Loucy (cell line): ENCODE results near the gene GRHL3.
A peak's percentile ranks its signal among the peaks of the same experiment; 100 is the strongest.

Source experiments
- H2AFZ ChIP-seq: fragments of 200-600 bp; sonication (generic); 2 replicates; pipeline ENCODE4 v1.6.0; 2016; ENCODE audit warnings: antibody characterized with exemption, mild to moderate bottlenecking, low read length, moderate library complexity
- H3F3A ChIP-seq: fragments of 200-600 bp; 2 replicates; pipeline ENCODE4 v1.6.0; 2016; ENCODE audit warnings: antibody characterized with exemption, low read depth, mild to moderate bottlenecking
- H3K27me3 ChIP-seq: fragments of 200-600 bp; sonication (generic); 2 replicates; pipeline ENCODE4 v1.6.1; 2014; ENCODE audit warnings: low read length, mild to moderate bottlenecking; ENCODE audit not compliant: insufficient read depth, poor library complexity, severe bottlenecking
- H3K36me3 ChIP-seq: fragments of 200-600 bp; sonication (generic); 2 replicates; pipeline ENCODE4 v1.6.1; 2016; ENCODE audit warnings: low read length; ENCODE audit not compliant: insufficient read depth
- H3K4me1 ChIP-seq: fragments of 200-600 bp; sonication (generic); 2 replicates; pipeline ENCODE4 v1.5.1; 2014; ENCODE audit warnings: low read length, mild to moderate bottlenecking; ENCODE audit not compliant: insufficient read depth, poor library complexity, severe bottlenecking
- H3K4me2 ChIP-seq: fragments of 200-600 bp; sonication (generic); 2 replicates; pipeline ENCODE4 v1.6.0; 2014; ENCODE audit warnings: antibody characterized with exemption, low read length, low read depth, mild to moderate bottlenecking; ENCODE audit not compliant: poor library complexity, severe bottlenecking
- H3K4me3 ChIP-seq: fragments of 200-600 bp; sonication (generic); 2 replicates; pipeline ENCODE4 v1.5.1; 2014; ENCODE audit warnings: low read length, mild to moderate bottlenecking, mixed read lengths; ENCODE audit not compliant: poor library complexity, severe bottlenecking
- H3K79me2 ChIP-seq: fragments of 200-600 bp; sonication (generic); 2 replicates; pipeline ENCODE4 v1.6.1; 2014; ENCODE audit warnings: low read length; ENCODE audit not compliant: insufficient read depth
- H3K9ac ChIP-seq: fragments of 200-600 bp; sonication (generic); 2 replicates; pipeline ENCODE4 v1.6.0; 2014; ENCODE audit warnings: mild to moderate bottlenecking, low read depth, low read length, moderate library complexity; ENCODE audit not compliant: poor library complexity, severe bottlenecking
- H3K9me2 ChIP-seq: fragments of 200-600 bp; sonication (generic); replicated peaks from 2 replicates; pipeline ENCODE4 v1.6.1; 2016; ENCODE audit warnings: low read depth, low read length, mixed read lengths
- H3K9me3 ChIP-seq: fragments of 200-600 bp; sonication (generic); 2 replicates; pipeline ENCODE4 v1.6.1; 2014; ENCODE audit warnings: mild to moderate bottlenecking, antibody characterized with exemption, low read length, low read depth; ENCODE audit not compliant: insufficient read depth
- H4K20me1 ChIP-seq: fragments of 200-600 bp; sonication (generic); 2 replicates; pipeline ENCODE4 v1.6.0; 2014; ENCODE audit warnings: antibody characterized with exemption, low read length, mild to moderate bottlenecking; ENCODE audit not compliant: insufficient read depth, poor library complexity, severe bottlenecking
- CTCF ChIP-seq: fragments of 200-600 bp; sonication (generic); conservative IDR thresholded peaks from 2 replicates; pipeline ENCODE4 v1.5.1; 2014; ENCODE audit warnings: mild to moderate bottlenecking, antibody characterized with exemption, low read length
- EZH2phosphoT487 ChIP-seq: fragments of 200-600 bp; IDR thresholded peaks from 2 replicates; pipeline ENCODE4 v1.6.1; 2018; ENCODE audit warnings: antibody characterized with exemption, mild to moderate bottlenecking, moderate library complexity, borderline replicate concordance

The GRHL3 gene

GRCh38 chr1:24343412-24344089 is 24.4 kb downstream of the GRHL3 start:
- Histone ChIP-seq H4K20me1 (no peaks in the 10 kb centered on the region), H3K4me3 (no peak overlapping the region), H3K4me2 (no peak overlapping the region), H3F3A (no peaks in the 10 kb centered on the region), H3K9me3 (no peaks in the 10 kb centered on the region), H3K36me3 (no peaks in the 10 kb centered on the region), H3K4me1 (peaks cover 22% of the 10 kb centered on the region), H3K79me2 (no peaks in the 10 kb centered on the region), H3K9me2 (no peaks in the 10 kb centered on the region), H3K27me3 (no peaks in the 10 kb centered on the region), H2AFZ (no peak overlapping the region), H3K9ac (no peak overlapping the region)
- no peak for TF ChIP-seq CTCF
- no peak for TF ChIP-seq EZH2phosphoT487

- Histone ChIP-seq H3K4me1 (peaks cover 22% of the 10 kb centered on the region), H3K4me2 (no peak overlapping the region), H4K20me1 (no peaks in the 10 kb centered on the region), H3K4me3 (no peak overlapping the region), H3K36me3 (no peaks in the 10 kb centered on the region), H3F3A (no peaks in the 10 kb centered on the region), H2AFZ (no peak overlapping the region), H3K79me2 (no peaks in the 10 kb centered on the region), H3K9me2 (no peaks in the 10 kb centered on the region), H3K9me3 (no peaks in the 10 kb centered on the region), H3K9ac (no peak overlapping the region), H3K27me3 (no peaks in the 10 kb centered on the region)
- TF ChIP-seq CTCF (no peak), EZH2phosphoT487 (no peak)
Measured at GRCh38 chr1:24344090-24344742, 25.1 kb downstream of the GRHL3 start.

GRCh38 chr1:24345334-24345733 is 26.2 kb downstream of the GRHL3 start:
- Histone ChIP-seq H3K36me3 (no peaks in the 10 kb centered on the region), H3K4me1 (peaks cover 25% of the 10 kb centered on the region), H3K4me2 (peak overlapping the region; percentile 34), H3K9me3 (no peaks in the 10 kb centered on the region), H3K9me2 (no peaks in the 10 kb centered on the region), H3F3A (no peaks in the 10 kb centered on the region), H2AFZ (no peak overlapping the region), H3K79me2 (no peaks in the 10 kb centered on the region), H4K20me1 (no peaks in the 10 kb centered on the region), H3K27me3 (no peaks in the 10 kb centered on the region), H3K4me3 (peak overlapping the region; percentile 23), H3K9ac (no peak overlapping the region)
- TF ChIP-seq EZH2phosphoT487 (no peak), CTCF (no peak)
